Kidney glomerular epithelial cell (primary cell): ENCODE data around the gene LYZL4.

Experiments used
- DNase-seq: peaks from one replicate; lab custom pipeline; 2025; lab: John Stamatoyannopoulos, UW

LYZL4 gene

DNA sequence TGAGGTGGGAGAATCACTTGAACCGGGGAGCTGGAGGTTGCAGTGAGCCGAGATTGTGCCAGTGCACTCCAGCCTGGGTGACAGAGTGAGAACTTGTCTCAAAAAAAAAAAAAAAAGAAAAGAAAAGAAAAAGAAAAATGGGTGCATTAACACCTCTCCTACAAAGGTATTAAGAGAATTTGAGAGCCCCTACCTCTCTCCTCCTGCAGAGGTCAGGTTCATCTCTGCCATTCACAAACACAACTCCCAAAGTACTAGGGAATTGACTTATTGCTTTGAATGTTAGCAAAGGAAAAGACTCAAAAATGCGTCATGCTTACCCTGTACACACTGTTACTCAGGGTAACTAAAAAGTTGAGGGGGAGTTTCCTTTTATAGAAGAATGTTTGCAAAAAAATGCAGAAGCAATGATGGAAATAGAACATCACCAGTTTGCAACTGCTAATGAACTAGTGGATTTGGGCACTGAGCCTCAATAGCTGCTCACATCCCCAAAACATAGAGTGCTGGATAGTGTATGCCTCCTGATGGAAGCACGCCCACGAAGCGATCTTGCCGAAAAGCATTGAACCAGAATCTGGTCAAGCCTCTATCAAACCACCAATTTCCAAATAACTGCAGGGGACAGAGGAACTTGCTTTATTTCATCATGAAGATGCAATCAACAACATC lies 15.5 kb upstream of the LYZL4 start:
- no peak for DNase-seq

DNA sequence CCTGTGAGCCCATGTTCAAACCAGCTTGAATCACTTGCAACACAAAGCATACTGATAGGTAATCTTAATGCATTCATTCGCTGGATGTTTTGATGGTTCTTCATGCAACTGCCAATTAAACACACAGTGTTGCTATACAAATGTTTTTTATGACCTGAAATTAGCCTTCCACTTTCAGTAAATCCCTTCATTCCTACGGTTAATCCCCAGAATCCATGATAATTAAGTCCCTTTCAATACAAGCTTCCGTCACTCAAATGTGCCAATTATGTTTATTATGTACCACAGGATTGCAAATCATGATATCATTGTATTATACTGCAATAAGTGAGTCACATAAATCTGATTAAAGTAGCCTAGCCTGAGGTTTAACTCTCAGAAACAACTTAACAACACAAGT lies 14.5 kb upstream of the LYZL4 start:
- no peak for DNase-seq

DNA sequence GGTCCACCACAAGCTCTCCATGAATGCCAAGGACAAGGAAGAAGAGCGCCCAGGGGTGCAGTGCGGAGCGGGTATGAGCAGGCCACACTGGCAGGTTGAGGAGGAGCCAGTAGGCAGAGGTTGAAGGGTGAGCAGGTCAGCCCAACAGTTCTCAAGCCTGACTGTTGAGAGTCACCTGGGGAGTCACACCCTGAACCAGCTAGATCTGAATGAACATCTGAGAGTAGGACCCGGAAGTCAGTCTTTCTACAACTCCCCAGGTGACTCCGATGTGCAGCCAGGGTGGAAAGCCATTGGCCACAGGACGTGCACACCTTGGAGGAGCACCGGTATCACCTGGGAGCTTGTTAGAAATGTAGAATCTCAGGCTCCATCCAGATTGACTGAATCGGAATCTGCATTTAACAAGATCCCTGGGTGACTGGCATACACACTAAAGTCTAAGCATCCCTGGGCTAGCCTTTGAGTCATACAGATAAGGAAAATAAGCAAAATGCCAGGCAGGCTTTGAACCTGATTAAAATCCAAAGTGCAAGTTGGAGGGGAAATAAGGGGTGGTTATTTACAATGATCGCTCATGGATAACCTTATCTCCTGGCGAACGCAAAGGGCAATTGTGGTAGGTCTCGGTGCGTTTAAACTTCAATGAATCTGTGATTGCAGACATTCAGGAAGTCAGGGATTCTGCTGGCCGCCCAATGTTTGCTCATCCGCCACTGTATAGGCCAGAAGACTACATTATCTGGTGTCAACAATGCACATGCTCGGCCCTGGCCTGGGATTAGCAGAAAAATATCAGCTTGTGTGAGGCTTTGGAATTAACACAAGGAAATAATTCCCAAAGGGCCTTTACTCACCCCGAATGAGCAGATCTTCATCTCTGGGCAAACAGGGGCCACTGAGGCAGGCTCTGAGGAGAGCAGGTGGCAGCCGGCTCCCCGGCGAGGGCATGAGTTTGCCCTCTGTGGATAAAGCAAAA lies 11.7 kb upstream of the LYZL4 start:
- no peak for DNase-seq

DNA sequence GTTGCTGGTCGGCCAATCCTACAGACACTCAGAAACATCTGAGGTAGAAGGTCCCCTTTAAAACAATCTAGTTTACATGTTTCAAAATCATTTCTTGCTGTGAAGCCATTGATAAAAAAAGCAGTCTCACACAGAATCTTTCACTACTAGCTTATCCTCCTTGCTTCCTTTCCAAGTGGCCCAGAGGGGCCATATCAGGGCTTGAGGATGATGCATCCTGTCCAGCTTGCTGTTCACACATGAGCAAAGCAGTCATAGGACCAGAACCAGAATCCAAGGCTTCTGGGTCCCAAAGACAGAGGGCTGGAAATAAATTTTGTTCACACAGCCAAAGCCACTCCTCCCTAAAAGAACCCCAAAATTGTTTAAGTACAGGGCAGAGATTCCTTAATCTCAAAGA lies 9.2 kb upstream of the LYZL4 start:
- no peak for DNase-seq

DNA sequence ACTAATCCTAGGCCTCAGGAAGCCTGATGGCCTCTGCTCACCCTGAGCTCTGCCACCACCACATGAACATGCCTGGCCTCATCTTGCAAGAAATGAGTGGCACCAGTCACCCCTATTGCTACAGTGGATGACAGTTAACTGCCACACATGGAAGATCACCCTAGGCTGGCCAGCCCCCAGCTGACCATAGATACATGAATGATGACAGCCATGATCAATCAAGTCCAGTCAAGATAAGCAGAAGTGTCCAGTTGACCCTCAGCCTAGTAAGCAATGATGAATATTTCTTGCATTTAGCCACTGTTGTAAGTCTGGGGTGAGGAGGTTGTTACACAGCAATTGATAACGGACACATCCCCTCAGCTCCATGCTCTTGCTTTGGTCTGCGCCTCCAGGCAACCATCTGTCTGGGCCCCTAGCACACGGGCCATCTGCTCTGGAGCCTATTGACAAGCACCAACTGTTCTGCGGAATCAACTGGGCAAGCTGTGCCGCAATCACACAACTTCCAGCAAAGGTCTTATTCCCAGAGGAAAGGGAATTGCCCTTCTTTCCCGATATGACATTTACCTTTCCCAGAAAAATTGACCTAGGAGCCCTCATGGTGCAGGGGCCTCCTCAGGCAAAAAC lies 2.2 kb upstream of the LYZL4 start:
- DNase-seq: no peak

DNA sequence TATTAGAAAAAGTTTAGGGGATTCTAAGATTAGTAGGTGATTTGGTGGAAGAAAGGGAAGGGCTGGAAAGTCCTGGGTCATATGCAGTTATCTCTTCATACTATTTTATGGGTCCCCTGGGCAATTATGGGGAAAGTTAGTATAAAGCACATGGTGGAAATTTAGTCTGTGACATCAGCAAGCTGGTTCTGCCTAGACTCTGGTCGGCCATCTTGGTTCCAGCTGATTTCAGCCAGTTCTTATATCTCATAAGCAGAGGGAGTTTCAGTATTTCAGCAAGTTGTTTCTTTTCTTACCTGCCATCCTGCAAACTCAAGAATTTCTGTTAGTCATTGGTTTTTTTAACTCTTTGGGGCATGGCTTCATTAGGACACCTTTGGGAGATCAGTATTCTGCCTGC lies 1.0 kb upstream of the LYZL4 start:
- no peak for DNase-seq

DNA sequence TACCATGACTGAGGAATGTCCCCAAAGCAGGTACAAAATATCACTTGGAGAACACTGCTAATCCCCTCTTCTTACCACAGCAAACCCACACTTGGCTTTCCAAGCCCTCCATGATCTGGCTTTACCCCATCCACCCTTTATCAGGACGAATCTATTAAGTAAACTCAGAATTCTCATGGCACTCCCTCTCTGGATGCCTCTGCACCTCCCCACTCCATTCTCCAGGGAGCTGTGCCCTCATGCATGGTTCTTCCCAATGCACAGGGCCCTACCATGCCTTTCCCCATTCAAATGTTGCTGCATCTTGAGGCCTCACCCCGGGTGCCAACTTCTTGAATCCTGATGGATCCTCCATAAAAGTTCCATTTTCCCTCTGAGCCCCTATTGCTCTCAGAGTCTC lies 2.3 kb downstream of the LYZL4 start:
- no peak for DNase-seq

DNA sequence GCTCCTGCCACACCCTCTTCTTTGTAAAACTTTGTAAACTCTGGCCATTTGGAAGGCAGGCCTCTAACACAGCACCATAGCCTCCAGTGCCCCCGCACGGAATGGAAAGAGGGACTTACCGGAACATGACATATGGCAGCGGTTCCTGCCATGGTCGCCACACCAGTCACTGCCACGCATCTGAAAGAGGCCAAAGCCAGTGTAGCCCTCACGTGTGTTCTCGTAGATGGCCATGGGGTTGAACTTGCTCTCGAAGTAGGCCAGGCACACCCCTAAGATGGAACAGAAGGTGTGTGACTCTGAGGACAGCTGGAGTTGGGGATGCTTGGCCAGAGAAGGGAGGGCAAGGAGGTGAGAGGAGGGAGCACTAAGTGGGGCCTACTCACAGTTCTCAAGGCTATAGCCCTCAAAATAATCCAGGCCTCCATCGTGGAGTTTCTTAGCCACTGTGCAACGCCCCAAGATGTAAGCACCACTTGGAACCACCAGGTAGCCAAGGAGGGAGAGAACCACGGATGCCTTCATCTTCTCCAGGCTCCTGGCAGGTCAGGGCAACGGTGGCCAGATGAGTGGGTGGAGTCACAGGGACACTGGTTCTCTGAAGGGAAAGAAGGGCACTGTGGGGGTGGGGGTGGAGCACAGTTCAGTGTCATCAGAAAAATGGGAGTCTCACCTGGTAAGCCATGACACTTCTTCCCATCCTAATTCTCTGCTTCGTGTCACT lies 3.5 kb downstream of the LYZL4 start:
- DNase-seq: no peak

DNA sequence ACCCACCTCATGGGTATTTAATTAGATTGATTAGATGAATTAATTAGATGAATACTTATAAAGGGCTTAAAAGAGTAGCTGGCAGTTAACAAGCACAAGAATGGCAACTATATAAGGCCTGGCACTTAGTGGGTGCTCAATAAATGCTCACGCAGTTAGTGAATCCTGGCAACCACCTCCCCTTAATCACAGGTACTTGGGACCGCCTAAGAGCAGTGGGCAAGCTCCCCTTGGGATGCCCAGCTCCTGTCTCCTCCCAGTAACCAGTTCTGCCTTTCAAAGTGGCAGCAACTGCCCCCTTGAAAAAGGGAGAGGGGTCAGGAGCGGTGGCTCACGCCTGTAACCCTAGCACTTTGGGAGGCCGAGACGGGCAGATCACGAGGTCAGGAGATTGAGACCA lies 4.6 kb downstream of the LYZL4 start:
- no peak for DNase-seq

DNA sequence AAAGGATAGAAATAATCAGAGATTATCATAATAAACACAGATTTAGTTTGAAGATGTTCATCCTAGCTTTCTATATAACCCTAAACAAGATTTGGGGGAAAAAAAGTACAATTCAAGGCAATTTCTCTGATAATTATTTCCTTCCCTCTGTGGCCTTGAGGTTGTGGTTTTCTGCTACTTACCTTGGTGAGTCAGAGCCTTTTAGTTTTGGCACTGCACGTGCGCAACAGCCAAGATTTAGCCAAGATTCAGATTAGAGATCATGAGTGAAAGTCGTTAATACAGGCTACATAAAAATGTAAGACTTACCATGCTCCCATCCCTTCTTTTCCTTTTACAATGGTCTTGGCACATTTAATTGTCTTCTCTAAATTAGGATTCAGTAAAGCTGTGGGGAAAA lies 6.7 kb downstream of the LYZL4 start:
- DNase-seq: no peak

DNA sequence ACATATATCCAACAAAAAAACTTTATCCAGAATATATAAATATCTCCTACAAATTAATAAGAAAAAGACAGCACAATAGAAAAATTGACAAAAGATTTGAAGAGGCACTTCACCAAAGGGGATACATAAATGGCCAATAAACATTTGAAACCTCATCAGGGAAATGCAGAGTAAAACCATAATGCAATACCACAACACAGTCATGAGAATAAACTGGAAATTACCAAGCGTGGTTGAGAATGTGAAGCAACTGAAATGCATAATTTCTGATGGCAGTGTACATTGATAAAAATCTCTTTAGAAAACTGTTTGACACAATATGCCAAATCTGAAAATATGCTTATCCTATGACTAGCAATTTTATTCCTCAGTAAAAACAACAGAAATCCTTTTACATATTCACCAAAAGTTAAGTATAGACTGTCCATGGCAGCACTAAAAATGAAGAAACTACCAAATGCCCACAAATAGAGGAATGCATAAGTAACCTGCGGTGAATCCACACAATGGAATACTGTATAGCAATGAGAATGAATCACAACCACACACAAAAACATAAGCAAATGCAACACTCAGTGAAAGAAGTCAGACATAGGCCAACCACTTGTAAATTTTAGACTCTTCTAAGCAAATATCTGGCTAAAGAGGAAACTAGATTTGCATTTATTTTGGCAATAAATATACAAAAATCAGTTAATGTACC lies 7.9 kb downstream of the LYZL4 start:
- no peak for DNase-seq

DNA sequence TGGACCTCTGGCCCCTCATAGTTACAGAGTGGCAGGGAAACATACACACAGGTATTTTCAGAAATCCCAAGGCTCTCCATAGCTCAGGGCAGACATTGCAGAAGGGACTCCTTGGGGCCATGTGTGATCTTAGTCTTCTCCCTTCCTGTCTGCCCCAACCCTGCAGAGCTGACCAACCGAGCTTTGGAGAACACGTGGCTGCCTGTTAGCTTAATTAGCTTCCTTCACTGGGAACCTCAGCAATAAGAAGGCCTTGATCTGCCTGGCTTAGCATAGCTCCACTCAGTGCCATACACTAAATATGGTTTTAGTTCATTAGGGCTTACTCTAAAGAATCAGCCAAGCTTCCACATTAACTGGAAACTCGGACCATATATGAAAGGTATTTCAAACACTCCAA lies 12.3 kb downstream of the LYZL4 start:
- DNase-seq: no peak

DNA sequence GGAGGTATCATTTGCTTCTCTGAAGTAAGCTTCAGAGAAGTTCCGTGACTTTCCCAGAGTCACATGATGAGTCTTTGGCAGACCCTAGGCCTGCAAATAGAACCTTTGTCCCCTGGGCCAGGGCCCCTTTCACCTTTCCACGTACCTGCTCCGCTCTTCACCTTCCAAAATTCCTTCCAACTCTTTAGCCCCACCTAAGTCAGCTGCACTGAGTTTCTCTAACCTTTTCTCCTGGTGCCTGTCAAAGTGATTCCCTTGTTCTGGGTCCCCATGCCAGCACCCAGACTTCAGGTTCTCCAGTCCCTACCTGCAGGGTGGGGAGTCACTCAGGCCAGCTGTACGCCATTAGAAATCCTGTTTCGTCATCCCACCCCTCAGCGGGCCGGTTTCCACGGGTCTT lies 12.8 kb downstream of the LYZL4 start:
- DNase-seq: no peak

DNA sequence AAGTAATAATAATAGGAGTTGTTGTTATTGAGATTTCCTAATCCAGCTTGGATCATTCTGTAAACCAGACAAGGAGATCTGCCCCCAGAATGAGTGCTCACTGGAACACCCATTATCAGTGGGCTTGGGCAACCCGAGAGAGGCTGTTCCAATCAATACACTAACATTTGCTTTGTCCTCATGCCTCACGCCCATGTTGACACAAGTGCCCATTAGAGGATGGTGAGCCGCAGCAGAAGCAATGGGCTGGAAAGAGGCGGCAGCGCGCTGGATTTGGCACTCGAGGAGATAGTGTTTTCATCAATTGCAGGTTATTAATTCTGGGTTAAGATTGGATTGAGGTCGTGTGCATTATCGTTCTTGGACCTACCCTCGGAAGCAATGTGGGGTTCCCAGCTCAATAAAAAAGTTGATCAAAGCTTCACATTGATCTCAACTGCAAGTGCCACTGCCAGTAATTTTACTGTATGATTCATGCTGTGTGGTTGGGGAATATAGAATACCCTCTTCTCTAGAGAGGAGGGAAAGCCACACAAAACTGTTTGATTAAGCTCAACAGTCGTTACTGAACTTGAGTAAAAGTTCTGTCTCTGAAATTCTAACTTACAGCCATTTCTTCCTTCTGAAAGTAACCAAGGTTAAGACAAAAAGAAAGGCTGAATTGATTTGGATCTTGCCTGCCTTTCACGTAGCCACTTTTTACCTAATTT lies 15.7 kb downstream of the LYZL4 start:
- no peak for DNase-seq

DNA sequence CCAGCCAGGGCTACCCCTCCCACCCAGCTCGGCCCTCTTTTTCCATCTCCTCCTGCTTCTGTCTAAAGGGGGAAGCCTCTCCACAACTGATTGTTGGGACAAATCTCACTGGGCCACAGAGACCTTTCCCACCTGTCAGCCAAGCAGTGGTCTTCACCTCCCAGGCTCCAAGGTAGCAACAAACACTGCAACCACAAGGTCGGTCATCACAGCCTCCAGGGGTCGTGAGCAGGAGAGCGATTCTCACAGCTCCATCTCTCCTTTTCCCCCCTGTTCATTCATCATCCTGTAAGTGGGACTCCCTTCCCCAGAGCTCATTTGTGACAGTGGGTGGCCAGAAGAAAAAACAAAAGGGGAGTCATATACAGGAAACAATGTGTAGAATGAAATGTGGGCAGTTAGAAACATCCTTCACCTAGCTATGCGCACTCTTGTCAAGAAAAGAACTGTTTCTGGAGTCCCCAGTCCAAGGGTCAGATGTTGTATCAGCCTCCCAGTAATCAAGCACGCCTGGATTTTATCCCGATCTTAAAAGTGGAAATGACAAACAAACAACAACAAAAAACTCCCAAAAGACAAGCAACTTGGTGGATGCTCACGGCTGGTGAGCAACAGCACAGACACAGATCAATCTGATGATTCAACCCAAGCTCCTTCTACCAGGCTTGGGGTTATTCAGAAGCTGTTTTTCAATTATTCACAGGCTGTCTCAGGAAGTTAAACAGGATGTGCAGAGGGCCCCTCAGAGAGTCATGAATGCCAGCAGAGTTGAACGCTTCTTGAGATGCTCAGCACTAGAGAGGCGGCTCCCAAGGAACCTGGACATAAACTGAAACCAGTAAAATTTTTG lies 22.4 kb downstream of the LYZL4 start:
- no peak for DNase-seq

DNA sequence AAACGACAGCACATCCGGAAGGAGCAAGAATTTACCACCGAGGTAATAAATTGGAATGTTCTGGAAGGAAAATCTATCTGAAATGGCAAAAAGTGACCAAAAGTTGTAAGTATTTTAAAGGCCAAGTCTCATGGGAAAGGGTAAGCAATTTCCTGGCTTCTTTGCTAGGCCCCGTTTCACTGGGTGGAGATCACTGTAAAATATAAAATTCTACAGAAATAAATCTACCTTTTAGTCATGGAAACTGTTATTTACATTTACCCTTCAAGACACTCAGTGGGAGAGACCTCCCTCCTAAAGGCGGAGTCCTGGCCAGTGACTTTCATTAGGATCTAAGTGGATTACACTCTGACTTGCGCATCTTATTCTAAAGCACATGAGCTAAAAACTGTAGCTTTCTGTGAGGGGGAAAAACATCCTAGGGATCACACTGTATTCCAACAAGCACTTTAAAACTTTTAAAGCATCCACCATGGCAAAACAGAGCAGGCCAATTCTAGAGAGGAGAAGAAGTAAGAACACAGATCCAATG lies 28.8 kb downstream of the LYZL4 start:
- DNase-seq: no peak

DNA sequence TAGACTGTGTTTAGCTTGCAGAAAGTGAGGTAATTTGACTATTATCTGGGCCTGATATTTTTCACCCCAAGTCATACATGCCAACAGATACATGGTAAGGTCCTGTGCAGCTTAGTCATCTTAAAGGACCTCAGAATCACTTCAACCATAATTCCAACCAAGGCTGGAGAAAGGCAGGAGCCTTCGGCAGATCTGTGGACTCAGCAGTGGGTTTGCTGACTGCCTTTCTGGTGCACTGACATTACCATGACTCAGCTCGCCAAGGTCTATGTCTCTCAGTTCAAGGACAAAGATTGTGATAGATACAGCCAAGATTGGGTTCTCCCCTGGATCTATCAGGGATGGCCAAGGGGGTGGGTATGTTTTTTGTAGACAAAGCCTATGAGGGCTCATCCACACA lies 32.7 kb downstream of the LYZL4 start:
- no peak for DNase-seq

DNA sequence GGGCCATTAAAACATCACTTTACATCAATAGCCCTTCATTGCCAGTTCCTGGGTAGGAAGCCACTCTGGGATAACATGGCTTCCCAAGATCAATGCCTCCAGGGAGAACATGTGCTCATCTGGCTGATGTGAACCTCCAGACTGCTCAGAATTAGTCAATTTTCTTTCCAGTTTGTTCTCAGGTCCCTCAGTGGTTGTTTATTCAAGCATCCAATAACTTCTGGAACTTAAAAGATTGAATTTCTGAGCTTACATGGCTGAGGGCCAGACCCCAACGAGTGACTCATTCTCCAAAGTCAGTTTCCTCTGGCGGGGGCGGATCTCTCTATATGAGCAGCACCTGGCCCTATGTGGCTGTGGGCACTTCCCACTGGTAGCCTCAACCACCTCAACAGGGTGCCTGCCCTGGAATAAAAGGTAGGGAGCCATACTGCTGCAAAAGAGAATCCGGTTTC lies 34.0 kb downstream of the LYZL4 start:
- peak; percentile 23 for DNase-seq

DNA sequence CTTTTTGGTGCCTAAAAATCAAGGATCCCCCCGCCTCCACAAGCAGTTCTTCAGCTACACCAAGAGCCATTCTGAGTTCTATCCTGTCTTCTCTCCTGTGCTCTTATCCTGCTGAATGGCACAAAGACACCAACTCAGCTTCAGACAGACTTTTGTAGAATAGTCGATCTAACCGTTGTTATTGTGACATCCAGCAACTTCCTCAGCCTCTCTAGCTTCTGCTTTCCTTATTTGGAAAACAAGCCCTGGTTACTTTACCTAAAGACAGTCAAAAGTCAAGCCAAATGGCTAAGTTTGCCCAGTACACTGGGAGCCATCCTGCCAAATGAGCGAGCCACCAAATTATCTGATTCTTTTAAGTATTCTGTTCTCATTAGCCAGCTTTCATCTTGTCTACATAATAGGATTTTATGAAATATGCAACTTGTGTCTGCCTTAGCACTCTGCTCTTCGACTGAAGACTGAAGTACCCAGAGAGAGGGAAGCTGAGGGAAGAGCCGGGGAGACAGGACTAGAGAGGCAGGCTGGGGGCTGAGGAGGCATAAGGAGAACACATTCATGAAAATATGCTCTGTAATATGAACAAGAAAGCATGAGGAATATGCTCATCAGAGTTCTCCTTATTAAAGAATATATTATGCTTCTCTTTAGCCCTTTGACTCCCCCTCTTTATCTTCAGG lies 35.1 kb downstream of the LYZL4 start:
- no peak for DNase-seq
